H1 (cell line): ENCODE data around the gene TTC34. TPM values are rescaled to one million over a fixed set of nuclear protein-coding genes. Genes with fewer than 3 reads are reported as not detected.
"Not testable (repeated sequence)": the region's sequence is repeated elsewhere in the genome, so short reads cannot be mapped to it uniquely, and the experiment has no call there.

ENCODE experiments used
- CTCF ChIA-PET: fragments of 300-600 bp; sonication (Branson Sonifier 250); formaldehyde crosslinking; loops from one replicate; lab custom pipeline; 2021; ENCODE audit not compliant: partially characterized antibody; lab: Charles Lee
- POLR2A ChIA-PET: fragments of 300-600 bp; sonication (Branson Sonifier 250); formaldehyde crosslinking; loops from one replicate; lab custom pipeline; 2021; ENCODE audit warnings: inconsistent platforms; ENCODE audit not compliant: partially characterized antibody; lab: Charles Lee
- DNase-seq, 2 experiments: peaks; one replicate each; pipeline versions ENCODE4 v3.0.0 to v3.0.0-alpha.2; 2010 to 2022; ENCODE audit warnings: low spot score in 2 of 2, low read depth in 1 of 2, mixed read lengths in 1 of 2
- FAIRE-seq: peaks from 2 replicates; lab custom pipeline; 2011; peaks lifted over from hg19 to GRCh38; lab: Jason Lieb, UNC
- H2AFZ ChIP-seq: 2 replicates; pipeline ENCODE4 v1.8.1; 2012; ENCODE audit warnings: low read length, inconsistent platforms
- H2AK5ac ChIP-seq: 2 replicates; pipeline ENCODE4 v1.6.1; 2013; ENCODE audit warnings: low read depth, low read length
- H2BK120ac ChIP-seq: replicated peaks from 2 replicates; pipeline ENCODE3; 2013; ENCODE audit warnings: low read depth, low read length, inconsistent platforms
- H2BK12ac ChIP-seq: 2 replicates; pipeline ENCODE4 v1.6.1; 2013; ENCODE audit warnings: low read depth, low read length
- H2BK15ac ChIP-seq: 2 replicates; pipeline ENCODE4 v1.6.1; 2013; ENCODE audit warnings: low read length
- H2BK20ac ChIP-seq: 2 replicates; pipeline ENCODE4 v1.6.1; 2013; ENCODE audit warnings: low read length
- H2BK5ac ChIP-seq: 2 replicates; pipeline ENCODE4 v1.6.1; 2013; ENCODE audit warnings: low read depth, low read length
- H3K14ac ChIP-seq: 2 replicates; pipeline ENCODE4 v1.6.1; 2013; ENCODE audit warnings: inconsistent platforms; ENCODE audit not compliant: insufficient read length
- H3K18ac ChIP-seq: 2 replicates; pipeline ENCODE4 v1.6.1; 2013; ENCODE audit warnings: low read length; ENCODE audit errors: extremely low read depth
- H3K23ac ChIP-seq: 2 replicates; pipeline ENCODE4 v1.6.1; 2013; ENCODE audit warnings: inconsistent platforms; ENCODE audit not compliant: insufficient read length
- H3K23me2 ChIP-seq: 2 replicates; pipeline ENCODE4 v1.6.1; 2013; ENCODE audit warnings: low read depth, low read length
- H3K27ac ChIP-seq: 2 replicates; pipeline ENCODE4 v1.6.1; 2011; ENCODE audit warnings: low read depth, low read length, inconsistent platforms
- H3K27me3 ChIP-seq, 4 experiments: replicated peaks in 1 of 4; 1 replicate in 1 of 4; 2 replicates in 3 of 4; pipeline versions ENCODE4 v1.6.1 to v1.8.1; 2011 to 2013; ENCODE audit warnings: low read length in 3 of 4, mild to moderate bottlenecking in 3 of 4, inconsistent platforms in 2 of 4, mixed read lengths in 2 of 4, moderate library complexity in 1 of 4; ENCODE audit not compliant: control insufficient read depth in 3 of 4, insufficient read depth in 3 of 4; ENCODE audit errors: extremely low read depth in 1 of 4
- H3K36me3 ChIP-seq, 4 experiments: 2 replicates each; pipeline versions ENCODE4 v1.6.1 to v1.8.1; 2011 to 2013; ENCODE audit warnings: mild to moderate bottlenecking in 4 of 4, low read length in 3 of 4, moderate library complexity in 2 of 4, control low read depth in 1 of 4, inconsistent platforms in 1 of 4; ENCODE audit not compliant: insufficient read depth in 4 of 4, control insufficient read depth in 2 of 4
- H3K4ac ChIP-seq: replicated peaks from 2 replicates; pipeline ENCODE3; 2013; ENCODE audit warnings: low read length, low read depth, mixed read lengths, inconsistent platforms; ENCODE audit not compliant: insufficient read length
- H3K4me1 ChIP-seq, 4 experiments: replicated peaks in 1 of 4; 1 replicate in 1 of 4; 2 replicates in 3 of 4; pipeline versions ENCODE4 v1.6.1 to v1.8.1; 2011 to 2013; ENCODE audit warnings: low read length in 3 of 4, inconsistent platforms in 2 of 4, mixed read lengths in 1 of 4; ENCODE audit not compliant: insufficient read depth in 4 of 4, control insufficient read depth in 3 of 4
- H3K4me2 ChIP-seq, 2 experiments: 2 replicates each; pipeline versions ENCODE4 v1.6.1 to v1.8.1; 2011 to 2013; ENCODE audit warnings: low read depth in 2 of 2, low read length in 2 of 2, control low read depth in 1 of 2, inconsistent platforms in 1 of 2, mild to moderate bottlenecking in 1 of 2; ENCODE audit not compliant: insufficient read depth in 1 of 2
- H3K4me3 ChIP-seq, 4 experiments: fragments of 200-600, 300-600 bp in 1 of 4; sonication (generic), shearing (Covaris generic), sonication (Bioruptor Twin) in 1 of 4; 2 replicates each; pipeline versions ENCODE4 v1.5.1 to v1.8.1; 2011 to 2016; ENCODE audit warnings: low read length in 4 of 4, low read depth in 3 of 4, control low read depth in 2 of 4, inconsistent platforms in 2 of 4, mild to moderate bottlenecking in 2 of 4, mixed read lengths in 1 of 4, moderate library complexity in 1 of 4; ENCODE audit not compliant: insufficient read depth in 2 of 4; ENCODE audit errors: extremely low read depth in 1 of 4
- H3K56ac ChIP-seq: replicated peaks from 2 replicates; pipeline ENCODE3; 2013; ENCODE audit warnings: low read depth, mild to moderate bottlenecking, mixed read lengths, low read length, inconsistent platforms; ENCODE audit not compliant: insufficient read length
- H3K79me1 ChIP-seq: 2 replicates; pipeline ENCODE4 v1.6.1; 2013; ENCODE audit warnings: low read depth, low read length, control low read depth
- H3K79me2 ChIP-seq, 2 experiments: 2 replicates each; pipeline versions ENCODE4 v1.6.1 to v1.8.1; 2012 to 2013; ENCODE audit warnings: low read length in 2 of 2, mild to moderate bottlenecking in 2 of 2, inconsistent platforms in 1 of 2; ENCODE audit not compliant: insufficient read depth in 2 of 2, control insufficient read depth in 1 of 2
- H3K9ac ChIP-seq, 4 experiments: replicated peaks in 1 of 4; 1 replicate in 1 of 4; 2 replicates in 3 of 4; pipeline versions ENCODE4 v1.6.1 to v1.8.1; 2011 to 2013; ENCODE audit warnings: low read depth in 3 of 4, low read length in 3 of 4, control low read depth in 2 of 4, mild to moderate bottlenecking in 2 of 4, moderate library complexity in 2 of 4, inconsistent platforms in 1 of 4; ENCODE audit errors: extremely low read depth in 1 of 4
- H3K9me3 ChIP-seq, 2 experiments: 2 replicates each; pipeline versions ENCODE4 v1.6.1 to v1.8.1; 2012 to 2013; ENCODE audit warnings: mild to moderate bottlenecking in 2 of 2, moderate library complexity in 2 of 2, control low read depth in 1 of 2, inconsistent platforms in 1 of 2, low read depth in 1 of 2, low read length in 1 of 2, mixed read lengths in 1 of 2; ENCODE audit not compliant: insufficient read depth in 2 of 2
- H4K20me1 ChIP-seq, 2 experiments: replicated peaks in 1 of 2; 2 replicates each; pipeline versions ENCODE3 to v1.8.1; 2011 to 2013; ENCODE audit warnings: inconsistent platforms in 2 of 2, low read length in 2 of 2, mild to moderate bottlenecking in 1 of 2; ENCODE audit not compliant: insufficient read depth in 2 of 2, control insufficient read depth in 1 of 2
- H4K5ac ChIP-seq: 2 replicates; pipeline ENCODE4 v1.6.1; 2013; ENCODE audit warnings: low read length, low read depth, mixed read lengths, inconsistent platforms; ENCODE audit not compliant: insufficient read length
- H4K8ac ChIP-seq: 2 replicates; pipeline ENCODE4 v1.8.0; 2013; ENCODE audit warnings: mild to moderate bottlenecking, moderate library complexity, low read length, inconsistent platforms; ENCODE audit not compliant: insufficient read depth; ENCODE audit errors: extremely low read depth
- H4K91ac ChIP-seq: replicated peaks from 2 replicates; pipeline ENCODE3; 2013; ENCODE audit warnings: low read length, mixed read lengths, inconsistent platforms; ENCODE audit not compliant: insufficient read length
- WGBS, 2 experiments: shearing (Covaris generic) in 1 of 2; methylation state at CpG; one replicate each; pipeline versions ENCODE4 v1.1.6 to v1.1.7; 2013 to 2015; ENCODE audit warnings: low lambda C conversion rate in 2 of 2, mixed read lengths in 2 of 2, inconsistent platforms in 1 of 2, low coverage in 1 of 2, missing lambda C conversion rate in 1 of 2; ENCODE audit not compliant: insufficient replicate concordance in 2 of 2, insufficient coverage in 1 of 2, insufficient read length in 1 of 2; ENCODE audit errors: extremely low coverage in 1 of 2, missing lambda C conversion rate in 1 of 2; 5-methylcytosine and 5-hydroxymethylcytosine counted together
- polyA plus RNA-seq, 7 experiments: library from polyadenylated mRNA; depleted of rRNA in 3 of 7; stranded (reverse) in 5 of 7; unstranded in 2 of 7; fragments of >200 nt in 5 of 7; fragments of 200-250 nt in 2 of 7; gene quantifications; 1 replicate in 5 of 7; 2 replicates in 1 of 7; 4 replicates in 1 of 7; pipeline versions ENCODE4 v1.2.1 to v1.2.3, GENCODE V29; 2011 to 2013; ENCODE audit warnings: missing spikeins in 2 of 7, mixed read lengths in 2 of 7
- total RNA-seq: library from RNA; stranded (reverse); fragmentation: NEBNext Ultra II Directional; extraction: Animal tissue kit (Norgen Biotek cat#: 25700); gene quantifications from 2 replicates; pipeline ENCODE4 v1.2.1, GENCODE V29; 2021

The TTC34 gene
- total and polyA plus RNA-seq, 2 of the 8 experiments (the other 6 are each of a cell fraction or from before 2014, with no cell fraction given) = 0.23 to 0.50 TPM

DNA sequence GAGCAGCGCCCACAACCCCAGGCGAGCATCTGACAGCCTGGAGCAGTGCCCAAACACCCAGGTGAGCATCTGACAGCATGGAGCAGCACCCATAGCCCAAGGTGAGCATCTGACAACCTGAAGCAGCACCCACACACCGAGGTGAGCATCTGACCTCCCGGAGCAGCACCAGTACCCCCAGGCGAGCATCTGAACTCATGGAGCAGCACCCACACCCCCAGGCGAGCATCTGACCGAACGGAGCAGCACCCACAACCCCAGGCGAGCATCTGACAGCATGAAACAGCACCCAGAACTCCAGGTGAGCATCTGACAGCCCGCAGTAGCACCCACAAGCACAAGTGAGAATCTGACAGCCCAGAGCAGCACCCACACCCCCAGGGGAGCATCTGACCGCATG is 129.8 kb downstream of the TTC34 start:
- H2BK20ac ChIP-seq, H3K4ac ChIP-seq, H4K20me1 ChIP-seq, H3K79me2 ChIP-seq, H2AK5ac ChIP-seq, H2BK5ac ChIP-seq, H3K56ac ChIP-seq, H3K36me3 ChIP-seq, H3K18ac ChIP-seq, H3K4me3 ChIP-seq, H3K79me1 ChIP-seq, FAIRE-seq, CTCF ChIA-PET, H2BK120ac ChIP-seq, H3K23ac ChIP-seq, H4K91ac ChIP-seq, H4K8ac ChIP-seq, H3K14ac ChIP-seq, H2BK15ac ChIP-seq, H3K9ac ChIP-seq, H3K27me3 ChIP-seq, H3K4me1 ChIP-seq, H3K4me2 ChIP-seq, POLR2A ChIA-PET, DNase-seq, H3K27ac ChIP-seq, H2AFZ ChIP-seq, H2BK12ac ChIP-seq, H3K23me2 ChIP-seq, H4K5ac ChIP-seq: not testable (repeated sequence)
- WGBS, 2 experiments = 66% methylated on average over 8 of the region's 11 CpGs; no CpG with 5 or more reads in 1 of the 2 experiments
- H3K9me3 ChIP-seq = peaks cover 0 to 16% of the 10 kb centered on the region in 2 experiments; a peak in 1 of 4 replicates

DNA sequence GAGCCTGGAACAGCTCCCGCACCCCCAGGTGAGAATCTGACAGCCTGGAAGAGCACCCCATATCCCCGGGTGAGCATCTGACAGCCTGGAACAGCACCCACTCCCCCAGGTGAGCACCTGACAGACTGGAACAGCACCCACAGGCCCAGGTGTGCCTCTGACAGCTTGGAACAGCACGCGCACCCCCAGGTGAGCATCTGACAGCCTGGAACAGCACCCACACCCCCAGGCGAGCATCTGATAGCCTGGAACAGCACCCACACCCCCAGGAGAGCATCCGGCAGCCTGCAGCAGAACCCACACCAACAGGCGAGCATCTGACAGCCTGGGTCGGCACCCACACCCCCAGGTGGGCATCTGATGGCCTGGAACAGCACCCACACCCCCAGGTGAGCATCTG is 141.7 kb downstream of the TTC34 start:
- H3K4me2 ChIP-seq, H3K4ac ChIP-seq, H2BK15ac ChIP-seq, H4K20me1 ChIP-seq, H3K79me2 ChIP-seq, H3K9ac ChIP-seq, H2BK12ac ChIP-seq, H3K18ac ChIP-seq, H2BK20ac ChIP-seq, H3K4me1 ChIP-seq, H2BK120ac ChIP-seq, H2AFZ ChIP-seq, H4K8ac ChIP-seq, H3K4me3 ChIP-seq, H3K27me3 ChIP-seq, POLR2A ChIA-PET, H3K79me1 ChIP-seq, H4K5ac ChIP-seq, H2AK5ac ChIP-seq, FAIRE-seq, H3K14ac ChIP-seq, H3K23ac ChIP-seq, H4K91ac ChIP-seq, H3K23me2 ChIP-seq, H3K56ac ChIP-seq, H2BK5ac ChIP-seq, H3K27ac ChIP-seq, CTCF ChIA-PET, H3K36me3 ChIP-seq: not testable (repeated sequence)
- peaks cover 16 to 29% of the 10 kb centered on the region in 2 experiments for H3K9me3 ChIP-seq
- peak in 1 of 2 experiments; percentile 52 for DNase-seq
- 68% methylated on average over 6 of the region's 8 CpGs; no CpG with 5 or more reads in 1 of the 2 experiments for WGBS, 2 experiments
